Neuron (in vitro differentiated cells): Measurements from ENCODE around the gene LACC1.

ENCODE experiments used
- H2AFZ ChIP-seq: one replicate; pipeline ENCODE4 v1.6.1; 2013; ENCODE audit warnings: low read depth, mild to moderate bottlenecking, inconsistent platforms, low read length, moderate library complexity
- H3K27me3 ChIP-seq: one replicate; pipeline ENCODE4 v1.6.1; 2013; ENCODE audit warnings: low read length; ENCODE audit not compliant: insufficient read depth
- H3K36me3 ChIP-seq: one replicate; pipeline ENCODE4 v1.6.1; 2013; ENCODE audit warnings: low read length; ENCODE audit not compliant: insufficient read depth
- H3K4me1 ChIP-seq: one replicate; pipeline ENCODE4 v1.6.1; 2013; ENCODE audit warnings: low read length; ENCODE audit not compliant: insufficient read depth
- H3K4me3 ChIP-seq: 2 replicates; pipeline ENCODE4 v1.5.1; 2013; ENCODE audit warnings: mild to moderate bottlenecking, low read length, moderate library complexity
- H3K9me3 ChIP-seq: one replicate; pipeline ENCODE4 v1.6.1; 2013; ENCODE audit warnings: low read length

LACC1 gene

DNA sequence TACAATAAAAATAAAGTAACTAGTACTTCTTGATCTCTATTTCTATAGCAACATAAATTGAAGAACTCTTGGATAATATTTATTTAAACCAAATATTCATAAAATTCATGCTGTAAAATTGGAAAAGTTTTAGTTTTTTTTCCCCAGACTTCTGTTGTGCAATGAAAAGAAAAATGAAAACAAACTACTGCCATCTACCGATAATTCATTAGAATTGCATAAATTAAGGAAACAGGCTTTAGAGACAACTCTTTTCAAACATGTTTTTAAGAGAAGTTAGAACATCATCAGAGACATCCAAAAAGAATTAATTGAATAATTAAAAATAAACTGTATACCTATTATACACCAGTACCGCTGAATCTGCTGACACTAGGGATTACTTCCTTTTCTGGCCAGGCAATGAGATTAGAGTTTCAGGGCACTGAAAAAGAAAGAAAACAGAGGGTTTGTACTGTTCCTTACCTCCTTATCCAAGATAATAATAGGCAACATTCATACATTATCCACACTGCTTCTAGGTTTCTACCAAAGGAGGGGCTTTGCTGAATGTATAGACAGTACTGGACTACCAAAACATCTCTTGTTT is 5.1 kb upstream of the LACC1 start:
- peaks cover 3% of the 10 kb centered on the region for H3K36me3 ChIP-seq
- H3K27me3 ChIP-seq: no peaks in the 10 kb centered on the region
- H3K9me3 ChIP-seq: no peaks in the 10 kb centered on the region
- H3K4me1 ChIP-seq: no peaks in the 10 kb centered on the region
- H3K4me3 ChIP-seq: no peak overlapping the region
- H2AFZ ChIP-seq: no peak overlapping the region

DNA sequence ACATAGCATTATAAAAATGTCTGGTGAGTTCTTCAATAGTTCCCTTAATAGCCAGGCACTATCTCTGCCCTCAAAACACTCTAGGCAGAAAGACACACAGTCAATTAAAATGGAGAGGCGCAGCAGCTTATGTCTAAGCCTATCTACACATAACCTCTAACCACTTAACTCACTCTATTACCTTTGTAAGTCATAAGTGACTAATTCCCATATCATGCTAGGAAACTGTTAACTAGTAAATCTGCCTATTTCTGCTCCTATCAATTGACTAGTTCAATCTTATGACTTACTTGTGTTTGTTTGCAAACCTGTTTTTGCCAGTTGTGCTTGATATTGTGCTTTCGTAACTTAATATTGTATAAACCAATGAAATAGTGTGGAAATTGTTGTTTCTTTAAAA is 3.3 kb upstream of the LACC1 start:
- Histone ChIP-seq H3K4me3 (no peak overlapping the region), H3K9me3 (no peaks in the 10 kb centered on the region), H2AFZ (no peak overlapping the region), H3K36me3 (peaks cover 3% of the 10 kb centered on the region), H3K4me1 (no peaks in the 10 kb centered on the region), H3K27me3 (peaks cover 3% of the 10 kb centered on the region)

DNA sequence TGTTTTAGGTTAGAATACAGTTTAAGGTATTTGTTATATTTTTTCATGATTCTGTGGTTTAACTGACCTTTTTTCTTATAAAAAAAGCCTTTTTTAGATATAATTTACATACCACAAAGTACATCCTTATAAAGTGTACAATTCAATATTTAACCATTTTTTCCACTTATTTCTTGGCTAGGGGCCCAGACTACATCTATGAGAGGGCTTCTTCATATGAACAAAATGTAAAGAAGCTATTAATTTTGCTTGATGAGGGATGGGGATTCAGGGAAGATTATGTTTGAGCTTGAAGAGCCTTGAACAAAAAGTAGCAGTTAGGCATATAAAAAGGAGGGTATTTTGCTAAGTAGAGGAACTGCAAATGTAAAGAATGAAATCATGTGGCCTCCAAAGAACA is 2.4 kb upstream of the LACC1 start:
- no peaks in the 10 kb centered on the region for H3K4me1 ChIP-seq
- H2AFZ ChIP-seq: no peak overlapping the region
- H3K27me3 ChIP-seq: peaks cover 3% of the 10 kb centered on the region
- no peaks in the 10 kb centered on the region for H3K36me3 ChIP-seq
- no peak overlapping the region for H3K4me3 ChIP-seq
- no peaks in the 10 kb centered on the region for H3K9me3 ChIP-seq

DNA sequence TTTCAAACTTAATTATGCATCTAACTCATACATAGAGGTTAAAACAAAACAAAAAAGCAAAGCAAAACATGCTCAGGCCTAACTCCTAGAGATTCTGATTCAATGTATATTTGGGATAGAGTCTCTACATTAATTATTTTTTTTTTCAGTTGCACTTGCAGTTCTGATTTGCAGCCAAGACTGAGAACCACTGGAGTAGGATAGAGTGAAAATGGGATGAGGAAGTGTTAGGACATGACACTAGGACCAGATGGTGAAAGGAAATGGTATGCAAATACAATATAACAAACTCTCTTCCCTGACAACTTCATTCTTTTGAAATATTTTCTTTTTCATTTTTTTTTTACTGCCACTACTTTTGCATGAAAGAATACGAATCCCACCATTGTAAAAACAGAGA is 1.9 kb upstream of the LACC1 start:
- Histone ChIP-seq H3K27me3 (peaks cover 3% of the 10 kb centered on the region), H3K4me3 (no peak overlapping the region), H3K4me1 (no peaks in the 10 kb centered on the region), H3K36me3 (no peaks in the 10 kb centered on the region), H3K9me3 (no peaks in the 10 kb centered on the region), H2AFZ (no peak overlapping the region)

DNA sequence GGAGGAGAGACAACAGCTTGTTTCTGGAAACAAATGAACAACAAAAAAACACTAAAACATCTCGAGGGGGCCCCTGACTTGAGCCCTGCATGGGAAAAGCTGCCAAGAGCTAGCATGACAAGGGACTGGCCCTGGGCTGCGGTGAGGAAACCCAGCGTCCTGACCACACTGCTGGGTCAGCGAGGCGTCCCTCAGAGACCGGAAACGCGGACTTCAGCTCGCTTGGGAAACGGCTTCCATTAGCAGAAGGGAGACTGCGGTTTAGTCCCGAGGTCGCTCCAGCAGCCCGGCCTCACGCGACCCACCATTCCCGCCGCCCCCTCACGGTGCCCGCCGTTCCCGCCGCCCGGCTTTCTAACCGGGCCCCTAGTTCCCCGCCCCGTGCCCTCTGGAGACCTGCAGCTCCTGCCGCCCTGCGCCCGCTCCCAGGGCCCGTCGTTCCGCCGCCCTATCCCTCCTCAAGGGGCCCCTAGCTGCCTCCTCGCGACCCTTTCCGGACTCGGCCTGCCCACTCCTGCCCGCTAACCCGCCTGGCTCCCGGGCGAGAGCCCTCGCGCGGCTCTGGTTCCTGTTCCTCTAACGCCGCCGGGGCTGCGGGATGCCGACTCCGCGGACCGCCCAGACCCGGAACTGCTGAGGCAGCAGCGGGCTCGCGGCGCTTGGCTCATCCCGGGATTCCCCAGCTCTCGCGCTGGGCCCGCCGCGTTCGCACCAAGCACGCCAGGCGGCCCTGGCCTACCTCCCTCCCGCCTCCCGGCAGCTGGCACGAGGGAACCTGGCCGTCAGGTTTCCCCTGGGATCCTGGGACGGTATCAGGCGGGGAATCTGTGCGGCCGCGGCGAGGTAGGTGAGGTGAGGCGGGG is 581 bp upstream of the LACC1 start, which contains the start of gene CCDC122:
CCDC122 (minus strand) TSS at position 849 of the 863 bp plus-strand sequence. CDS start 10,364 bp downstream, outside the sequence.
- Histone ChIP-seq H2AFZ (peak within 1 kb of the TSS; percentile 89), H3K4me1 (no peaks in the 10 kb centered on the region), H3K27me3 (peaks cover 3% of the 10 kb centered on the region), H3K4me3 (peak within 1 kb of the TSS; percentile 74), H3K36me3 (no peaks in the 10 kb centered on the region), H3K9me3 (no peaks in the 10 kb centered on the region)

DNA sequence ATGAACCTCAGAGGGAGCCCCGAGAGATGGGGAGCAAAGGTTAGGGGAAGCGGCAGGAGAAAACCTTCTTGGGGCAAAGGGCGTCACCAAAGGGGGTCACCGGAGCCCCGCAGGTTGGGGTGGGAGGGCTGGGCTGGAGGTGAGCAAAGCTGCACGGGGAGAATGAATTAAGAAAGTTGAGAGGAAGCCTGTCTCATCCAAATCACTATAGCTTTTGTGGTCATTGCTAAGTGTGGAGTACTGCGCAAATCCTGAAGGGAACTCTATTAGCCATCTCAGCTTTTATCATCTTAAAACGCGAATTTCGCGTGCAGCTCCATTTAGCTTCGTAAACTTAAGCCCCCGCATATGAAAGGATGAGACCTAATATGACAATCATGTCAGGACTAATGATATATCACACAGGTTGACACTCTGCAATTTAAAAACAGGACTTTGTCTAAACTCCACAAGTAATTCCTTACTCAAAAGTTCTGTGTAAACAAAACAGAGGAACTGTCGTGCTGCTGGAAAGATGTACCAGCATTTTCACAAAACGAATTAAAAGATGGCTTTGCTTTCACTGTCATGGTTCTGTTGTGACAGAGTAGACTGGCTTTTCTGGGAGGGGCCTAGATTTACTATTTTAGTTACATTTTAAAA is 631 bp downstream of the LACC1 start:
- Histone ChIP-seq H3K36me3 (no peaks in the 10 kb centered on the region), H3K27me3 (peaks cover 3% of the 10 kb centered on the region), H2AFZ (no peak overlapping the region), H3K4me3 (peak overlapping the region; percentile 74), H3K9me3 (no peaks in the 10 kb centered on the region), H3K4me1 (no peaks in the 10 kb centered on the region)

DNA sequence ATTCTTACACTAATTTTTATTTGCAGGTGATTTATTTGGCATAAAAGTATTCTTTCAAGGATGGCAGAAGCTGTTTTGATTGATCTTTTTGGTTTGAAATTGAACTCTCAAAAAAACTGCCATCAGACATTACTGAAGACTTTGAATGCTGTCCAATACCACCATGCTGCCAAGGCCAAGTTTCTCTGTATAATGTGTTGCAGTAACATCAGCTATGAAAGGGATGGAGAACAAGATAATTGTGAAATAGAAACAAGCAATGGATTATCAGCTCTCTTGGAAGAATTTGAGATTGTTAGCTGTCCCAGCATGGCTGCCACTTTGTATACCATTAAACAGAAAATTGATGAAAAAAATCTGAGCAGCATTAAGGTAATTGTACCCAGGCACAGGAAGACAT is 1.2 kb downstream of the LACC1 start:
- Histone ChIP-seq H2AFZ (no peak overlapping the region), H3K4me3 (no peak overlapping the region), H3K36me3 (no peaks in the 10 kb centered on the region), H3K27me3 (peaks cover 3% of the 10 kb centered on the region), H3K4me1 (no peaks in the 10 kb centered on the region), H3K9me3 (no peaks in the 10 kb centered on the region)

DNA sequence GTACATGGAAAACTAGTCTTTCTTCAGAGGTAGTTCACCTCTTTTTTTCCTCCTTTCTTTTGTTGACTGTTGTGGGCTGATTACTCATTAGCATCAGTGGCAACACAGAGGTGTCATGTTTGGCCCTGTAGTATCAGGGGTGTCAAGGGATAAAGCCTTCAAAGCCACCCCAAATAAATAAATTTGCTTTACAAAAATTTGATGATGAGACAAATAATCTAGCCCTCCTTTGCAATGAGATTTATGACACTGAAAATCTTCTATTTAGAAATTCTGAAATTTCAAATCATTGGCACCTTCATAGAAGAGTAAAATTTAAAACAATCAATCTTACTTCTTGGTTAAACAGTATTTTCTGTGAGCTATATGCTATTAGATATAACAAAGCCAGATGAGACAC is 1.9 kb downstream of the LACC1 start:
- H3K36me3 ChIP-seq: no peaks in the 10 kb centered on the region

DNA sequence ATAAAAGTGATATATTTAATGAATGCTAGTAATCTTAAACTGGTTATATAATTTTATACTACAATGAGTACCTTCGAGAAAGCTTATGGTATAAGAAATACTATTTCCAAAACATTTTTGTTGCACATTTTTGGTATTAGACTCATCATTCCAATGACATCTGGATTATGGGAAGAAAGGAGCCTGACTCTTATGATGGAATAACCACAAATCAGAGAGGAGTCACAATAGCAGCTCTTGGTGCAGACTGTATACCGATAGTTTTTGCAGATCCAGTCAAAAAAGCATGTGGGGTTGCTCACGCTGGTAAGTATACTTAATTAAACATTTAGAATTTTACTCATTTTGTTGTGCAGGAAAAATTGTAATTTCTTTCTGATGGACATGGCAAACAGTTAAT is 3.9 kb downstream of the LACC1 start:
- H3K4me1 ChIP-seq: no peaks in the 10 kb centered on the region
- H2AFZ ChIP-seq: no peak overlapping the region
- no peaks in the 10 kb centered on the region for H3K9me3 ChIP-seq
- H3K36me3 ChIP-seq: no peaks in the 10 kb centered on the region
- H3K27me3 ChIP-seq: peaks cover 3% of the 10 kb centered on the region
- H3K4me3 ChIP-seq: no peak overlapping the region

More for the DNA sequence above, 1.9 kb downstream of the LACC1 start:
- Histone ChIP-seq H3K27me3 (peaks cover 3% of the 10 kb centered on the region), H3K4me3 (no peak overlapping the region), H3K9me3 (no peaks in the 10 kb centered on the region), H3K4me1 (no peaks in the 10 kb centered on the region), H2AFZ (no peak overlapping the region)

DNA sequence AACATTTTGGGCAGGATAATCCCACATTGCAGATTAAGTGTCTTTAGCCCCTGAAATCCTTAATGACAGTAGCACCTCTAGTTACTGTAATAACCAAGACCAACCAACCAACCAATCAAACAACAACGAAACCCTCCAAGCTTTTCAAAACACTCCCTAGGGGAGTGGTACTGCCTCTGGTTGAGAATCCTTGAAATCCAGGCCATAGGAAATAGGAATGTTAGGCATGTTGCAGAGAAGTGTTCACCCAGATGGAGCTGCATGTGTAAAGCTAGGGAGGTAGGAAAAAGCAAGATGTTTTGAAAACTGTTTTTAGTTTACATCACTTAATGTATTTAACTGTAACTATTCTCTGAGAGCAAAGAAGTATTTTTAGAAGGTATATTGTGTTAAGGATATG is 4.5 kb downstream of the LACC1 start:
- H3K9me3 ChIP-seq: no peaks in the 10 kb centered on the region
- no peaks in the 10 kb centered on the region for H3K36me3 ChIP-seq
- no peak overlapping the region for H2AFZ ChIP-seq
- no peaks in the 10 kb centered on the region for H3K4me1 ChIP-seq
- H3K4me3 ChIP-seq: no peak overlapping the region
- H3K27me3 ChIP-seq: peaks cover 3% of the 10 kb centered on the region

DNA sequence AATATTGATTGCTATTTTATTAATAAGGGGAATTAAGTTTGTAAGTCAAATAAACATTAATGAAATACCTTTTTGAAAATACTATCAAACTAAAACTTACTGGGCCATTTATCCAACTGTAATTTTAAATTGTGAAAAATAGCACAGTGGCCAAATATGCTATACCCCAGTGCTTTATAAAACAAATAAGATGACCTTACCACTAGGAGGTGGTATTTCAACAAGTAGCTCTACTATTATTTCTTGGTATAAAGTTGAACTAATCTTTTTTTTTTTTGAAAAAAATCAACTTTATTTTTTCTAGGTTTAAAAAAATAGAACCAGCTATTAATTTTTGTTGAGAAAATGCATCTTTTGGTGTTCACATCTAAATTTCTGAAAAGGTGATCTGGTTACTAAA is 14.7 kb downstream of the LACC1 start:
- H3K36me3 ChIP-seq: no peaks in the 10 kb centered on the region
- H3K9me3 ChIP-seq: no peaks in the 10 kb centered on the region
- no peak overlapping the region for H2AFZ ChIP-seq
- H3K4me3 ChIP-seq: no peak overlapping the region
- H3K27me3 ChIP-seq: no peaks in the 10 kb centered on the region
- H3K4me1 ChIP-seq: no peaks in the 10 kb centered on the region

DNA sequence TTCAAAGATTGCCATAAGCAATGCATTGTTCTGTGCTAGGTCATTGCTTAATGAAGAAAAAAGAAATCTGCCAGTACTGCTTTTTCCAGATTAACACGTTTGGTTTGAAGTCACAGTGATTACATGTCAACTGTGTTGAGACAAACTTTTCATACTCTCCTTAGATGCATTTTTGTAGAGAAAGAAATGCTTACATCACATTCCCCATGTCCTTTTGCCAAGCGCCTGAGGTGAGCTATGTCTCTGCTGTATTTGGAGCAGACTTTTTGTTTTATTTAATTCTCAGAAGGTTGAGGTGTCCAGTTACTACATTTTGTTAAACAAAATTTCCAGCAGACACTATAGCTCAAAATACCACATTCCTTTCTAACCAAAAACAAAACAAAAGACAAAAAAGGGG is 16.2 kb downstream of the LACC1 start:
- H2AFZ ChIP-seq: no peak overlapping the region
- no peaks in the 10 kb centered on the region for H3K27me3 ChIP-seq
- H3K4me1 ChIP-seq: no peaks in the 10 kb centered on the region
- no peak overlapping the region for H3K4me3 ChIP-seq
- no peaks in the 10 kb centered on the region for H3K9me3 ChIP-seq
- no peaks in the 10 kb centered on the region for H3K36me3 ChIP-seq

DNA sequence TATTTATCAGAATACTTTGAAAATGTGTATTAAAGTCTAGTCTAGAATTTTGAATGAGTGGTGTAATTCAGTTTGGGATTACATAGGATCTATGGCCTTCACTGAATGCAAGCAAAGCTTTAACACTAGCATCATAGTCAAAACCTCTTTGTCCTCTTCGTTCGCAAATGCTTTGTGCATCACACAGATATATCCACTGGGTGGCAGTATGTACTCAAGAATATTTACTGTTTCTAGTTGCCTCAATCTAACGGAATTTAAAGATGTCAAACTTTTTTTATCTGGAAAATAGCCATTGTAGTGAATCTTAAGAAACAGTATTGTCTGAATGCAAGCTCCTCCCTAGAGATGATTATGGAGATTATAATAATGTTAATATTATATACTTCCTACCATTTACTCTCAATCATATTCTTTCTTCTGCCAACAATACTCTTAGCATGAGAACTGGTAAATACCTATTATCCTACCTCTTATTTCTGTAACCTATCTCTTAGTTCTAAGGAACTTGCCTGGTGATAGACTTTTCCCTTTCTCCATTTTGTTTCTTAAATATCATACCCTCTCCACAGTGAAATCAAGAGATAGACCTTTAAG is 25.8 kb downstream of the LACC1 start:
- Histone ChIP-seq H3K4me1 (peaks cover 14% of the 10 kb centered on the region), H2AFZ (peak overlapping the region; percentile 47), H3K4me3 (no peak overlapping the region), H3K9me3 (no peaks in the 10 kb centered on the region), H3K27me3 (no peaks in the 10 kb centered on the region), H3K36me3 (no peaks in the 10 kb centered on the region)
